Measurements from ENCODE around the gene SFT2D2.

Gene SFT2D2

GRCh38 chr1:168225476-168226190 lies at the start of gene SFT2D2:
Gene SFT2D2, plus strand, starts transcription at chr1:168226004. Its CDS starts 76 bp downstream, at chr1:168226080.
- no peak for TF ChIP-seq CTCF (IDR thresholded peaks at IDR 0.05)

GRCh38 chr1:168178227-168178637 lies 47.6 kb upstream of the SFT2D2 start:
- no peak for TF ChIP-seq CTCF (IDR thresholded peaks at IDR 0.05)

GRCh38 chr1:168178638-168179437 lies 47.0 kb upstream of the SFT2D2 start, which contains the start of gene TIPRL:
Gene TIPRL, plus strand, starts transcription at chr1:168178962. Its CDS starts 116 bp downstream, at chr1:168179078.
- peak; percentile 46 for TF ChIP-seq CTCF (IDR thresholded peaks at IDR 0.05)

- no peak for TF ChIP-seq CTCF (IDR thresholded peaks at IDR 0.05)
These were observed 46.2 kb upstream of the SFT2D2 start for GRCh38 chr1:168179438-168180147.

- no peak for TF ChIP-seq CTCF (IDR thresholded peaks at IDR 0.05)
These were observed 45.7 kb upstream of the SFT2D2 start for GRCh38 chr1:168180148-168180524.

- TF ChIP-seq CTCF (IDR thresholded peaks at IDR 0.05): no peak
These were observed 38.6 kb upstream of the SFT2D2 start for GRCh38 chr1:168187177-168187576.

GRCh38 chr1:168190403-168190802 lies 35.4 kb upstream of the SFT2D2 start:
- TF ChIP-seq CTCF (IDR thresholded peaks at IDR 0.05): no peak

Data from LNCAP (cell line).